K562 (cell line): ENCODE results near the gene SERINC5. TPM values are rescaled to one million over a fixed set of nuclear protein-coding genes. Genes with fewer than 3 reads are reported as not detected.

Experiments used
- CBX3 ChIP-seq, 2 experiments: IDR thresholded peaks; 1 replicate in 1 of 2; 2 replicates in 1 of 2; pipeline ENCODE4 v1.6.1; 2012; ENCODE audit warnings: inconsistent platforms in 2 of 2, low read length in 2 of 2, borderline replicate concordance in 1 of 2, control low read depth in 1 of 2
- CHD2 ChIP-seq: IDR thresholded peaks from 2 replicates; pipeline ENCODE4 v1.6.1; 2011; ENCODE audit warnings: low read depth, low read length
- COPS2 ChIP-seq: fragments of 450-650 bp; conservative IDR thresholded peaks from 2 replicates; pipeline ENCODE4 v1.6.1; 2016; ENCODE audit warnings: mild to moderate bottlenecking, moderate library complexity
- DLX4 ChIP-seq: fragments of 250-450 bp; sonication (Bioruptor Pico); IDR thresholded peaks from 2 replicates; pipeline ENCODE4 v1.6.1; 2021; ENCODE audit warnings: mild to moderate bottlenecking
- ESRRA ChIP-seq: fragments of 450-650 bp; IDR thresholded peaks from 2 replicates; pipeline ENCODE4 v1.6.1; 2014; ENCODE audit warnings: low read depth, mild to moderate bottlenecking, moderate library complexity, borderline replicate concordance
- HLTF ChIP-seq: fragments of 450-650 bp; IDR thresholded peaks from 2 replicates; pipeline ENCODE4 v1.6.1; 2016
- HMG20A ChIP-seq: fragments of 450-650 bp; formaldehyde crosslinking; conservative IDR thresholded peaks from 2 replicates; pipeline ENCODE4 v1.4.0; 2020; ENCODE audit warnings: mild to moderate bottlenecking, mixed read lengths
- KLF16 ChIP-seq: IDR thresholded peaks from 2 replicates; pipeline ENCODE4 v1.6.1; 2016; ENCODE audit warnings: antibody characterized with exemption
- MAFG ChIP-seq: fragments of 450-650 bp; conservative IDR thresholded peaks from 2 replicates; pipeline ENCODE4 v1.6.1; 2016; ENCODE audit warnings: missing genetic modification characterization, missing compliant biosample characterization
- NCOR1 ChIP-seq: fragments of 450-650 bp; IDR thresholded peaks from 2 replicates; pipeline ENCODE4 v1.6.1; 2016; ENCODE audit warnings: mild to moderate bottlenecking, moderate library complexity
- PRDM10 ChIP-seq: fragments of 450-650 bp; IDR thresholded peaks from 2 replicates; pipeline ENCODE4 v1.6.1; 2018; ENCODE audit not compliant: partially characterized antibody
- RAD51 ChIP-seq: fragments of 450-650 bp; IDR thresholded peaks from 2 replicates; pipeline ENCODE4 v1.7.1; 2016; ENCODE audit warnings: low read depth, mild to moderate bottlenecking, borderline replicate concordance
- TCF7 ChIP-seq: sonication (generic); IDR thresholded peaks from 2 replicates; pipeline ENCODE4 v1.6.1; 2016; ENCODE audit warnings: antibody characterized with exemption, borderline replicate concordance
- TEAD4 ChIP-seq, 2 experiments: sonication (generic) in 1 of 2; formaldehyde crosslinking in 1 of 2; IDR thresholded peaks; 2 replicates each; pipeline versions ENCODE4 v1.6.1 to v1.8.0; 2012 to 2022; ENCODE audit warnings: borderline replicate concordance in 1 of 2, inconsistent platforms in 1 of 2, low read length in 1 of 2, mild to moderate bottlenecking in 1 of 2, missing genetic modification reagents in 1 of 2
- ZBED1 ChIP-seq: IDR thresholded peaks from 2 replicates; pipeline ENCODE4 v1.6.1; 2014
- ZFX ChIP-seq: sonication (generic); formaldehyde crosslinking; IDR thresholded peaks from 2 replicates; pipeline ENCODE4 v1.8.0; 2022; ENCODE audit warnings: mild to moderate bottlenecking, missing genetic modification reagents, moderate library complexity
- ZNF239 ChIP-seq: fragments of 250-450 bp; sonication (Bioruptor Pico); IDR thresholded peaks from 2 replicates; pipeline ENCODE4 v1.4.0; 2020; ENCODE audit warnings: mild to moderate bottlenecking
- ZNF507 ChIP-seq: conservative IDR thresholded peaks from 2 replicates; pipeline ENCODE4 v1.6.1; 2017; ENCODE audit warnings: missing genetic modification characterization, missing compliant biosample characterization
- ZNF561 ChIP-seq: fragments of 450-650 bp; formaldehyde crosslinking; conservative IDR thresholded peaks from 2 replicates; pipeline ENCODE4 v1.4.0; 2020; ENCODE audit warnings: mild to moderate bottlenecking, moderate library complexity
- polyA plus RNA-seq, 8 experiments: library from polyadenylated mRNA; depleted of rRNA in 4 of 8; stranded (reverse) in 5 of 8; unstranded in 3 of 8; fragments of >200 nt; fragmentation: Nextera tagmentation in 2 of 8; fragmentation: Illumina TruSeq in 1 of 8; extraction: Ambion mirVana in 2 of 8; extraction: Trizol in 1 of 8; gene quantifications; 2 replicates each; pipeline versions ENCODE4 v1.2.1 to v1.2.3, GENCODE V29; 2011 to 2014; ENCODE audit warnings: inconsistent platforms in 1 of 8, missing spikeins in 1 of 8
- total RNA-seq, 7 experiments: library from RNA; depleted of rRNA in 6 of 7; stranded (reverse); fragments of >200 nt in 6 of 7; fragmentation: Illumina TruSeq in 2 of 7; extraction: Trizol in 2 of 7; gene quantifications; 2 replicates each; pipeline versions ENCODE4 v1.2.1 to v1.2.3, GENCODE V29; 2011 to 2021; ENCODE audit warnings: low replicate concordance in 1 of 7

SERINC5 gene
- total and polyA plus RNA-seq, 9 of the 15 experiments (the other 6 are each of a cell fraction or from before 2014, with no cell fraction given): 1.4 to 7.9 (median 3.7) TPM

- no peak for TF ChIP-seq COPS2
- TF ChIP-seq ZBED1: no peak
- no peak for TF ChIP-seq PRDM10
- no peak for TF ChIP-seq CBX3 (IDR thresholded peaks at IDR 0.05; ENCODE audit: borderline replicate concordance in 1 of 2, low read length in 2 of 2)
- no peak for TF ChIP-seq MAFG (tag)
- peak; percentile 35; the same call in 1 of the 2 replicates for TF ChIP-seq NCOR1
- TF ChIP-seq HLTF: no peak
- peak; percentile 56; the same call in 1 of the 2 replicates for TF ChIP-seq TCF7
- TF ChIP-seq ZNF239 (CRISPR knock-in tag): no peak
- no peak for TF ChIP-seq CHD2
- no peak for TF ChIP-seq ESRRA
- TF ChIP-seq RAD51: no peak
- no peak for TF ChIP-seq DLX4 (CRISPR knock-in tag)
- no peak for TF ChIP-seq KLF16
- 0 out of 2 replicates have a peak, but pooled peaks have one; percentile 20 for TF ChIP-seq HMG20A (CRISPR knock-in tag)
- no peak for TF ChIP-seq ZNF507 (tag)
- TF ChIP-seq ZFX (CRISPR knock-in tag): no peak
- no peak for TF ChIP-seq ZNF561 (CRISPR knock-in tag)
- TF ChIP-seq TEAD4 (IDR thresholded peaks at IDR 0.05; ENCODE audit: low read length): peak; percentile 82
- TF ChIP-seq TEAD4 (CRISPR knock-in tag; IDR thresholded peaks at IDR 0.05; ENCODE audit: borderline replicate concordance): no peak
Measured at GRCh38 chr5:80181618-80182211, 74.1 kb downstream of the SERINC5 start (continued).
